Right lobe of liver (tissue), 4 donors: ENCODE results near the gene TCF7.

Experiments
- POLR2A ChIP-seq: fragments of 450-650 bp; IDR thresholded peaks from one replicate; pipeline ENCODE4 v1.6.1; 2017; ENCODE audit warnings: antibody characterized with exemption, mild to moderate bottlenecking
- TF ChIP-seq, protein P1 (sequence below), 4 donors: fragments of 200-600 bp in 3 of 4; fragments of 450-650 bp in 1 of 4; IDR thresholded peaks; one replicate each; pipeline versions ENCODE4 v1.5.1 to v1.8.0; 2016 to 2022; ENCODE audit warnings: antibody characterized with exemption in 4 of 4, mild to moderate bottlenecking in 2 of 4
- donor health status: DM: no; HTN: no; CAD: no.
- donor health status: DM: no; HTN: no; CAD: no.
- donor health status: DM: no; HTN: yes; CAD: no.

DNA sequence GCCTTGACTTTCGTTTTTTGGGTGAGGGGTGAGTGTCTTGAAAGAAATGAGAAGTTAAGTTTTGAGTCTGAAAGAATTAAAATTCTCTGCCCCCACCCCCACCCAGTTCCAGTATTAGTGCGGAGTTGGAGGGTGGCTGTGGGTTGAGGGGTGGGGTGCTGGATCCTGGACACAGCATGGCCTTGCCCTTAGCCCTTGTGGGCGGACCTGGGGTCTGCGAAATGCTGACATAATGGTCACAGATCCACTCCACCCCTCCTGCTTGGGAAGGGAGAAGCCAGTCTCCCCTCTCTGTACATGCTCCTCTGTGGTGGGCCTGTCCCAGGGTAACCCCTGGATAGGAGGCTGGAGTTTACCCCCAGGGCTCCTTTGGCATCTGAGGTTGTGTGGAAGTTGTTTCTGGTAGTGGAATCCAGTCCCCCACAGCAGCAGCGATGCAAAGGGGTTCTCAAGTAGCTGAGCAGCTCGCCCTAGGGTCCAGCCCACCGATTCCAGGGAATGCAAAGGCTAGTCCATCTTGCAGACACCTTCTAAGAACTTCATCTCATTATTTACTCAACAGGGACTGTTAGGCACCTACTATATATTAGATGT is 42.8 kb upstream of the TCF7 start:
- TF ChIP-seq, protein P1, sequence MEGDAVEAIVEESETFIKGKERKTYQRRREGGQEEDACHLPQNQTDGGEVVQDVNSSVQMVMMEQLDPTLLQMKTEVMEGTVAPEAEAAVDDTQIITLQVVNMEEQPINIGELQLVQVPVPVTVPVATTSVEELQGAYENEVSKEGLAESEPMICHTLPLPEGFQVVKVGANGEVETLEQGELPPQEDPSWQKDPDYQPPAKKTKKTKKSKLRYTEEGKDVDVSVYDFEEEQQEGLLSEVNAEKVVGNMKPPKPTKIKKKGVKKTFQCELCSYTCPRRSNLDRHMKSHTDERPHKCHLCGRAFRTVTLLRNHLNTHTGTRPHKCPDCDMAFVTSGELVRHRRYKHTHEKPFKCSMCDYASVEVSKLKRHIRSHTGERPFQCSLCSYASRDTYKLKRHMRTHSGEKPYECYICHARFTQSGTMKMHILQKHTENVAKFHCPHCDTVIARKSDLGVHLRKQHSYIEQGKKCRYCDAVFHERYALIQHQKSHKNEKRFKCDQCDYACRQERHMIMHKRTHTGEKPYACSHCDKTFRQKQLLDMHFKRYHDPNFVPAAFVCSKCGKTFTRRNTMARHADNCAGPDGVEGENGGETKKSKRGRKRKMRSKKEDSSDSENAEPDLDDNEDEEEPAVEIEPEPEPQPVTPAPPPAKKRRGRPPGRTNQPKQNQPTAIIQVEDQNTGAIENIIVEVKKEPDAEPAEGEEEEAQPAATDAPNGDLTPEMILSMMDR (IDR thresholded peaks at IDR 0.05): no peak
- no peak for TF ChIP-seq POLR2A
